Neural cell (in vitro differentiated cells): ENCODE results near the gene TNFRSF8. TPM values are rescaled to one million over a fixed set of nuclear protein-coding genes. Genes with fewer than 3 reads are reported as not detected.

ENCODE experiments used
- H2AFZ ChIP-seq: fragments of 200-600, 300-800 bp; sonication (generic), shearing (Covaris generic); 2 replicates; pipeline ENCODE4 v1.6.0; 2014; ENCODE audit warnings: low read depth, mild to moderate bottlenecking, antibody characterized with exemption, low read length, moderate library complexity
- H3F3A ChIP-seq: fragments of 200-600 bp; shearing (Covaris generic); 2 replicates; pipeline ENCODE4 v1.6.1; 2016; ENCODE audit warnings: mild to moderate bottlenecking, moderate library complexity, mixed read lengths, antibody characterized with exemption, low read length; ENCODE audit not compliant: insufficient read depth, poor library complexity, severe bottlenecking
- H3K27ac ChIP-seq: fragments of 200-600, 300-800 bp; sonication (generic), shearing (Covaris generic); 2 replicates; pipeline ENCODE4 v1.5.1; 2014; ENCODE audit warnings: mild to moderate bottlenecking, low read length, moderate library complexity
- H3K27me3 ChIP-seq: fragments of 300-800, 200-600 bp; sonication (generic), shearing (Covaris generic); 2 replicates; pipeline ENCODE4 v1.6.0; 2014; ENCODE audit warnings: mild to moderate bottlenecking, low read depth, low read length, moderate library complexity; ENCODE audit not compliant: insufficient read depth
- H3K36me3 ChIP-seq: fragments of 300-800, 200-600 bp; sonication (generic), shearing (Covaris generic); 2 replicates; pipeline ENCODE4 v1.5.1; 2014; ENCODE audit warnings: mild to moderate bottlenecking, antibody characterized with exemption, low read length, moderate library complexity; ENCODE audit not compliant: insufficient read depth
- H3K4me2 ChIP-seq: fragments of 300-800, 200-600 bp; sonication (generic), shearing (Covaris generic); 2 replicates; pipeline ENCODE4 v1.6.0; 2014; ENCODE audit warnings: mild to moderate bottlenecking, low read length
- H3K4me3 ChIP-seq: fragments of 300-800, 200-600 bp; sonication (generic), shearing (Covaris generic); 2 replicates; pipeline ENCODE4 v1.5.1; 2014; ENCODE audit warnings: mild to moderate bottlenecking, low read length, moderate library complexity
- H3K79me2 ChIP-seq: fragments of 200-600 bp; shearing (Covaris generic); replicated peaks from 2 replicates; pipeline ENCODE4 v1.6.0; 2014; ENCODE audit warnings: mild to moderate bottlenecking, low read length, moderate library complexity; ENCODE audit not compliant: insufficient read depth
- H3K9ac ChIP-seq: fragments of 300-800, 200-600 bp; sonication (generic), shearing (Covaris generic); 2 replicates; pipeline ENCODE4 v1.6.1; 2016; ENCODE audit warnings: mild to moderate bottlenecking, low read length, mixed read lengths
- H3K9me2 ChIP-seq: fragments of 200-600 bp; shearing (Covaris generic); 2 replicates; pipeline ENCODE4 v1.6.1; 2016; ENCODE audit warnings: mild to moderate bottlenecking, low read length, mixed read lengths; ENCODE audit not compliant: insufficient read depth
- H3K9me3 ChIP-seq: fragments of 200-600, 300-800 bp; sonication (generic), shearing (Covaris generic); 2 replicates; pipeline ENCODE4 v1.6.1; 2016; ENCODE audit warnings: mild to moderate bottlenecking, mixed run types, low read length, moderate library complexity, mixed read lengths
- H4K20me1 ChIP-seq: fragments of 200-600 bp; shearing (Covaris generic); 2 replicates; pipeline ENCODE4 v1.6.1; 2016; ENCODE audit warnings: mild to moderate bottlenecking, mixed run types; ENCODE audit not compliant: insufficient read depth
- EP300 ChIP-seq: fragments of 450-650 bp; conservative IDR thresholded peaks from 2 replicates; pipeline ENCODE4 v1.6.1; 2014; ENCODE audit warnings: antibody characterized with exemption, mild to moderate bottlenecking, moderate library complexity; ENCODE audit not compliant: poor library complexity, severe bottlenecking
- EZH2 ChIP-seq: fragments of 200-600, 300-800 bp; shearing (Covaris generic), sonication (generic); IDR thresholded peaks from 2 replicates; pipeline ENCODE4 v1.6.1; 2014; ENCODE audit warnings: antibody characterized with exemption, low read length, borderline replicate concordance, mild to moderate bottlenecking; ENCODE audit not compliant: insufficient read depth, poor library complexity, severe bottlenecking
- MXI1 ChIP-seq: fragments of 450-650 bp; conservative IDR thresholded peaks from 2 replicates; pipeline ENCODE4 v1.6.1; 2014; ENCODE audit warnings: antibody characterized with exemption, mild to moderate bottlenecking; ENCODE audit not compliant: poor library complexity, severe bottlenecking
- POLR2AphosphoS5 ChIP-seq: IDR thresholded peaks from 2 replicates; pipeline ENCODE4 v1.6.1; 2012
- RAD21 ChIP-seq: fragments of 450-650 bp; conservative IDR thresholded peaks from 2 replicates; pipeline ENCODE4 v1.6.1; 2014; ENCODE audit warnings: antibody characterized with exemption, mild to moderate bottlenecking, moderate library complexity
- SMC3 ChIP-seq: fragments of 450-650 bp; conservative IDR thresholded peaks from 2 replicates; pipeline ENCODE4 v1.6.1; 2014; ENCODE audit warnings: antibody characterized with exemption, mild to moderate bottlenecking, moderate library complexity; ENCODE audit not compliant: poor library complexity
- TAF1 ChIP-seq: IDR thresholded peaks from 2 replicates; pipeline ENCODE4 v1.6.1; 2012; ENCODE audit warnings: low read depth
- polyA plus RNA-seq: library from polyadenylated mRNA; depleted of rRNA; stranded (reverse); fragments of >200 nt; gene quantifications from 2 replicates; pipeline ENCODE4 v1.2.3, GENCODE V29; 2014
- TF ChIP-seq, protein P1 (sequence below): IDR thresholded peaks from 2 replicates; pipeline ENCODE4 v1.6.1; 2012; ENCODE audit warnings: borderline replicate concordance
- TF ChIP-seq, protein P2 (sequence below): fragments of 450-650 bp; IDR thresholded peaks from 2 replicates; pipeline ENCODE4 v1.5.1; 2014; ENCODE audit warnings: antibody characterized with exemption, mild to moderate bottlenecking, moderate library complexity; ENCODE audit not compliant: poor library complexity, severe bottlenecking

TNFRSF8 gene
- polyA plus RNA-seq, 1 donor from 2014 or later = not detected

DNA sequence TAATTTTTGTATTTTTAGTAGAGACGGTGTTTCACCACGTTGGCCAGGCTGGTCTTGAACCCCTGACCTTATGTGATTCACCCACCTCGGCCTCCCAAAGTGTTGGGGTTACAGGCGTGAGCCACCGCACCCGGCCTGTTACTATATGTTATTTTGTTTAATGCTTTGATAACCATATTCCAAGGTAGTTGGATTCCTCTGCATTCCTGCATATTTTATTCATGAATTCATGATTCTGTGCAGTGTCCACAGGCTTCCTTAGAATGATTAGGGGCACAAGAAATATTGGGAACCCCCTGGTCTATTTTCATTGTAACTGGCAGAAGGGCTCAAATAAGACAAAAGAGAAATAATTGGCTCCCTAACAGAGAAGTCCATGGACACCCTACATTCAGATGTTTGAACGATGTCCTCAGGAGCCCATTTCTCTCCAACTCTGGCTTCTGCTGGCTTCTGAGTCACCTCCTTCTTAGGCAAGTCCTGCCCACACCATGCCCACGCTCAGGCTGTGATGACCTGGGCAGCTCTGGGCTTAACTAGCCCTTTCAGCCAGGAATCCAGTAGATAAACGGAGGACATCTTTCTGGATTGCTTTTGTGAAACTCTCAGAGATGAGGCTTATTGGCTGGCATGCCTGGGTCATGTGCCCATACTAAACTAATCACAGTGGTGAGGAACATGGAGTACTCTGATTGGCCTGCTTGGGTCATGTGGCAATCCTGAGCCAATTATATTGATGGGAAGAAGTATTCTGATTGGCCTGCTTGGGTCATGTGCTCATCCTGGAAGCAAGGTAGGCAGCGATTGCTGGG lies 32.6 kb downstream of the TNFRSF8 start:
- Histone ChIP-seq H3K27me3 (no peaks in the 10 kb centered on the region), H3K9me3 (no peaks in the 10 kb centered on the region), H3K9me2 (no peaks in the 10 kb centered on the region), H3K79me2 (no peaks in the 10 kb centered on the region), H3K9ac (no peak overlapping the region), H3K36me3 (no peaks in the 10 kb centered on the region), H3F3A (no peaks in the 10 kb centered on the region), H4K20me1 (no peaks in the 10 kb centered on the region), H3K27ac (no peak overlapping the region), H3K4me2 (no peak overlapping the region), H3K4me3 (no peak overlapping the region), H2AFZ (no peak overlapping the region)
- TF ChIP-seq EZH2 (no peak), RAD21 (no peak), EP300 (no peak), POLR2AphosphoS5 (no peak), MXI1 (no peak), SMC3 (no peak)
- TF ChIP-seq, protein P1, sequence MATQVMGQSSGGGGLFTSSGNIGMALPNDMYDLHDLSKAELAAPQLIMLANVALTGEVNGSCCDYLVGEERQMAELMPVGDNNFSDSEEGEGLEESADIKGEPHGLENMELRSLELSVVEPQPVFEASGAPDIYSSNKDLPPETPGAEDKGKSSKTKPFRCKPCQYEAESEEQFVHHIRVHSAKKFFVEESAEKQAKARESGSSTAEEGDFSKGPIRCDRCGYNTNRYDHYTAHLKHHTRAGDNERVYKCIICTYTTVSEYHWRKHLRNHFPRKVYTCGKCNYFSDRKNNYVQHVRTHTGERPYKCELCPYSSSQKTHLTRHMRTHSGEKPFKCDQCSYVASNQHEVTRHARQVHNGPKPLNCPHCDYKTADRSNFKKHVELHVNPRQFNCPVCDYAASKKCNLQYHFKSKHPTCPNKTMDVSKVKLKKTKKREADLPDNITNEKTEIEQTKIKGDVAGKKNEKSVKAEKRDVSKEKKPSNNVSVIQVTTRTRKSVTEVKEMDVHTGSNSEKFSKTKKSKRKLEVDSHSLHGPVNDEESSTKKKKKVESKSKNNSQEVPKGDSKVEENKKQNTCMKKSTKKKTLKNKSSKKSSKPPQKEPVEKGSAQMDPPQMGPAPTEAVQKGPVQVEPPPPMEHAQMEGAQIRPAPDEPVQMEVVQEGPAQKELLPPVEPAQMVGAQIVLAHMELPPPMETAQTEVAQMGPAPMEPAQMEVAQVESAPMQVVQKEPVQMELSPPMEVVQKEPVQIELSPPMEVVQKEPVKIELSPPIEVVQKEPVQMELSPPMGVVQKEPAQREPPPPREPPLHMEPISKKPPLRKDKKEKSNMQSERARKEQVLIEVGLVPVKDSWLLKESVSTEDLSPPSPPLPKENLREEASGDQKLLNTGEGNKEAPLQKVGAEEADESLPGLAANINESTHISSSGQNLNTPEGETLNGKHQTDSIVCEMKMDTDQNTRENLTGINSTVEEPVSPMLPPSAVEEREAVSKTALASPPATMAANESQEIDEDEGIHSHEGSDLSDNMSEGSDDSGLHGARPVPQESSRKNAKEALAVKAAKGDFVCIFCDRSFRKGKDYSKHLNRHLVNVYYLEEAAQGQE = no peak
- TF ChIP-seq, protein P2, sequence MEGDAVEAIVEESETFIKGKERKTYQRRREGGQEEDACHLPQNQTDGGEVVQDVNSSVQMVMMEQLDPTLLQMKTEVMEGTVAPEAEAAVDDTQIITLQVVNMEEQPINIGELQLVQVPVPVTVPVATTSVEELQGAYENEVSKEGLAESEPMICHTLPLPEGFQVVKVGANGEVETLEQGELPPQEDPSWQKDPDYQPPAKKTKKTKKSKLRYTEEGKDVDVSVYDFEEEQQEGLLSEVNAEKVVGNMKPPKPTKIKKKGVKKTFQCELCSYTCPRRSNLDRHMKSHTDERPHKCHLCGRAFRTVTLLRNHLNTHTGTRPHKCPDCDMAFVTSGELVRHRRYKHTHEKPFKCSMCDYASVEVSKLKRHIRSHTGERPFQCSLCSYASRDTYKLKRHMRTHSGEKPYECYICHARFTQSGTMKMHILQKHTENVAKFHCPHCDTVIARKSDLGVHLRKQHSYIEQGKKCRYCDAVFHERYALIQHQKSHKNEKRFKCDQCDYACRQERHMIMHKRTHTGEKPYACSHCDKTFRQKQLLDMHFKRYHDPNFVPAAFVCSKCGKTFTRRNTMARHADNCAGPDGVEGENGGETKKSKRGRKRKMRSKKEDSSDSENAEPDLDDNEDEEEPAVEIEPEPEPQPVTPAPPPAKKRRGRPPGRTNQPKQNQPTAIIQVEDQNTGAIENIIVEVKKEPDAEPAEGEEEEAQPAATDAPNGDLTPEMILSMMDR = no peak

DNA sequence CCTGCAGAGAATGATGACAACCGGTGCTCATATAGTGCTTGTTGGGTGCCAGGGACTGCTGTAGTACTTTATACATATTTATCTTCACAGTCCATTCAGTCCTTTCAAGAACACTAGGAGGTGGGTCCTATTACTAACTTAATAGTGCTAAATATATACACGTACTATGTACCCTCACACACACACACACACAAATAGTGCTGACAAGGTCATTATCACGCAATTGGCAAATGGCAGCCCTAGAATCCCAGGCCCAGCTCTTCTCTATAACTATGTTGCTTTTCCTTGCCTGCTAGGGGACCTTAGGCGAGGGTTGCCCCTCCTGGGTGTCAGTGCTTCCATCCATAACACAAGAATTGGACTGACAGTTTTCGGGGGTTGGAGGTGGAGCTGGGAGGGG lies 33.5 kb downstream of the TNFRSF8 start:
- Histone ChIP-seq H3K9ac (no peak overlapping the region), H3K4me3 (no peak overlapping the region), H3K27ac (no peak overlapping the region), H3K79me2 (no peaks in the 10 kb centered on the region), H3K9me3 (no peaks in the 10 kb centered on the region), H3K36me3 (no peaks in the 10 kb centered on the region), H3K27me3 (no peaks in the 10 kb centered on the region), H3K9me2 (no peaks in the 10 kb centered on the region), H2AFZ (no peak overlapping the region), H3K4me2 (no peak overlapping the region), H3F3A (no peaks in the 10 kb centered on the region), H4K20me1 (no peaks in the 10 kb centered on the region)
- no peak for TF ChIP-seq POLR2AphosphoS5
- no peak for TF ChIP-seq MXI1
- TF ChIP-seq TAF1 = no peak
- no peak for TF ChIP-seq SMC3
